HCT116 (cell line): Measurements from ENCODE around the gene GSPT1. TPM values are rescaled to one million over a fixed set of nuclear protein-coding genes. Genes with fewer than 3 reads are reported as not detected.

ENCODE experiments used
- ATAC-seq: fragments of 200-7000 bp; cut with Tn5 transposase; 2 replicates; pipeline ENCODE4 v1.9.1; 2020; ENCODE audit warnings: mild to moderate bottlenecking, moderate library complexity
- BruUV-seq: library from RNA; stranded (reverse); fragments of 400-500 nt; replicated peaks from 2 replicates; lab custom pipeline; 2021; lab: Mats Ljungman, UMichigan
- CTCF ChIA-PET: fragments of 300-600 bp; sonication (Branson Sonifier 250); formaldehyde crosslinking; loops from one replicate; lab custom pipeline; 2021; ENCODE audit warnings: antibody characterized with exemption; lab: Charles Lee
- POLR2A ChIA-PET: fragments of 300-600, 350-600 bp; sonication (Branson Sonifier 250); formaldehyde crosslinking; loops from one replicate; lab custom pipeline; 2021; ENCODE audit warnings: antibody characterized with exemption; lab: Charles Lee
- RAD21 ChIA-PET, 2 experiments: fragments of 300-600 bp; sonication (Branson Sonifier 250); formaldehyde crosslinking; loops; one replicate each; lab custom pipeline; 2023; ENCODE audit warnings: low total read pairs in 2 of 2; ENCODE audit not compliant: uncharacterized antibody in 2 of 2, unreplicated experiment in 2 of 2, low non-redundant PET in 1 of 2; lab: Charles Lee
- DNase-seq: peaks from one replicate; pipeline ENCODE4 v3.0.0-alpha.2; 2010; ENCODE audit warnings: low read depth, low spot score
- H2AFZ ChIP-seq: fragments of 200-600 bp; shearing (Covaris generic), sonication (generic); 2 replicates; pipeline ENCODE4 v1.6.1; 2017; ENCODE audit warnings: low read depth, mixed run types, mixed read lengths, antibody characterized with exemption, low read length; ENCODE audit not compliant: poor library complexity, severe bottlenecking
- H3K27ac ChIP-seq: 2 replicates; pipeline ENCODE4 v1.5.1; 2012; ENCODE audit warnings: low read depth, low read length
- H3K27me3 ChIP-seq: fragments of 200-600 bp; sonication (generic); 2 replicates; pipeline ENCODE4 v1.6.1; 2016; ENCODE audit warnings: mixed run types, low read length, mixed read lengths; ENCODE audit not compliant: insufficient read depth
- H3K36me3 ChIP-seq, 2 experiments: fragments of 200-500 bp in 1 of 2; fragments of 200-600 bp in 1 of 2; sonication (Bioruptor generic) in 1 of 2; sonication (generic) in 1 of 2; 2 replicates each; pipeline versions ENCODE4 v1.5.1 to v1.6.1; 2014 to 2016; ENCODE audit warnings: low read length in 2 of 2, inconsistent platforms in 1 of 2, mixed read lengths in 1 of 2, mixed run types in 1 of 2; ENCODE audit not compliant: insufficient read depth in 2 of 2, control insufficient read depth in 1 of 2
- H3K4me1 ChIP-seq, 2 experiments: fragments of 200-600 bp in 1 of 2; sonication (generic) in 1 of 2; 2 replicates each; pipeline versions ENCODE4 v1.5.1 to v1.6.1; 2012 to 2017; ENCODE audit warnings: low read length in 2 of 2, inconsistent platforms in 1 of 2, mild to moderate bottlenecking in 1 of 2, mixed read lengths in 1 of 2, mixed run types in 1 of 2, moderate library complexity in 1 of 2; ENCODE audit not compliant: insufficient read depth in 2 of 2, control insufficient read depth in 1 of 2
- H3K4me2 ChIP-seq: fragments of 200-600 bp; sonication (generic); 2 replicates; pipeline ENCODE4 v1.6.1; 2017; ENCODE audit warnings: mixed run types, low read length, mixed read lengths
- H3K4me3 ChIP-seq, 2 experiments: fragments of 200-600 bp in 1 of 2; sonication (generic) in 1 of 2; replicated peaks in 1 of 2; 2 replicates each; pipeline ENCODE4 v1.5.1; 2011 to 2016; ENCODE audit warnings: low read length in 2 of 2, control low read depth in 1 of 2, low read depth in 1 of 2, mild to moderate bottlenecking in 1 of 2, mixed read lengths in 1 of 2, mixed run types in 1 of 2
- H3K79me2 ChIP-seq: fragments of 200-600 bp; sonication (generic); 2 replicates; pipeline ENCODE4 v1.6.1; 2017; ENCODE audit warnings: mild to moderate bottlenecking, mixed run types, low read length, moderate library complexity, mixed read lengths; ENCODE audit not compliant: insufficient read depth
- H3K9ac ChIP-seq: fragments of 200-600 bp; sonication (generic); 2 replicates; pipeline ENCODE4 v1.6.1; 2016; ENCODE audit warnings: low read length, mixed read lengths
- H3K9me2 ChIP-seq: fragments of 200-600 bp; sonication (generic), shearing (Covaris generic); 2 replicates; pipeline ENCODE4 v1.6.1; 2017; ENCODE audit warnings: mixed run types, mild to moderate bottlenecking, moderate library complexity; ENCODE audit not compliant: insufficient read depth
- H3K9me3 ChIP-seq, 2 experiments: fragments of 200-500 bp in 1 of 2; fragments of 200-600 bp in 1 of 2; sonication (Bioruptor generic) in 1 of 2; sonication (generic) in 1 of 2; 2 replicates each; pipeline ENCODE4 v1.6.1; 2014 to 2017; ENCODE audit warnings: low read length in 2 of 2, mixed read lengths in 2 of 2, inconsistent platforms in 1 of 2, low read depth in 1 of 2, mild to moderate bottlenecking in 1 of 2, mixed run types in 1 of 2, moderate library complexity in 1 of 2; ENCODE audit not compliant: control insufficient read depth in 1 of 2, insufficient read depth in 1 of 2
- H4K20me1 ChIP-seq: fragments of 200-600 bp; sonication (generic), shearing (Covaris generic); 2 replicates; pipeline ENCODE4 v1.6.1; 2017; ENCODE audit warnings: mixed run types, mild to moderate bottlenecking, moderate library complexity; ENCODE audit not compliant: insufficient read depth
- CBX3 ChIP-seq: IDR thresholded peaks from 2 replicates; pipeline ENCODE4 v1.6.1; 2012; ENCODE audit warnings: low read depth
- CEBPB ChIP-seq: IDR thresholded peaks from 2 replicates; pipeline ENCODE4 v1.6.1; 2012; ENCODE audit warnings: low read depth
- CTCF ChIP-seq, 3 experiments: fragments of 200-600 bp in 1 of 3; sonication (generic) in 1 of 3; IDR thresholded peaks in 2 of 3; conservative IDR thresholded peaks in 1 of 3; 2 replicates each; pipeline ENCODE4 v1.5.1; 2012 to 2017; ENCODE audit warnings: low read depth in 2 of 3, low read length in 2 of 3, antibody characterized with exemption in 1 of 3, borderline replicate concordance in 1 of 3, control low read depth in 1 of 3, mild to moderate bottlenecking in 1 of 3, mixed read lengths in 1 of 3, mixed run types in 1 of 3, moderate library complexity in 1 of 3; ENCODE audit not compliant: insufficient read depth in 1 of 3
- EGR1 ChIP-seq: IDR thresholded peaks from 2 replicates; pipeline ENCODE4 v1.6.1; 2012; ENCODE audit warnings: low read depth
- EZH2 ChIP-seq: fragments of 200-600 bp; sonication (generic); IDR thresholded peaks from 2 replicates; pipeline ENCODE4 v1.6.1; 2017; ENCODE audit warnings: antibody characterized with exemption, mixed run types
- FOSL1 ChIP-seq: IDR thresholded peaks from 2 replicates; pipeline ENCODE4 v1.6.1; 2012; ENCODE audit warnings: low read depth
- RAD21 ChIP-seq: IDR thresholded peaks from 2 replicates; pipeline ENCODE4 v1.6.1; 2012; ENCODE audit warnings: low read depth, mild to moderate bottlenecking
- SIN3A ChIP-seq: IDR thresholded peaks from 2 replicates; pipeline ENCODE4 v1.6.1; 2012; ENCODE audit warnings: low read depth
- SP1 ChIP-seq: IDR thresholded peaks from 2 replicates; pipeline ENCODE4 v1.6.1; 2012; ENCODE audit warnings: low read depth
- SRF ChIP-seq: IDR thresholded peaks from 2 replicates; pipeline ENCODE4 v1.6.1; 2012; ENCODE audit warnings: low read depth
- TCF7L2 ChIP-seq: IDR thresholded peaks from 2 replicates; pipeline ENCODE4 v1.7.0; 2011; ENCODE audit warnings: borderline replicate concordance, inconsistent platforms; ENCODE audit not compliant: insufficient read depth, insufficient read length; ENCODE audit errors: extremely low read depth
- YY1 ChIP-seq: IDR thresholded peaks from 2 replicates; pipeline ENCODE4 v1.6.1; 2011; ENCODE audit warnings: low read length, low read depth, moderate library complexity, mild to moderate bottlenecking; ENCODE audit not compliant: insufficient replicate concordance; ENCODE audit errors: extremely low read depth
- ZBTB33 ChIP-seq: IDR thresholded peaks from 2 replicates; pipeline ENCODE4 v1.6.1; 2011; ENCODE audit warnings: mild to moderate bottlenecking, low read length, moderate library complexity; ENCODE audit not compliant: insufficient replicate concordance; ENCODE audit errors: extremely low read depth
- ZFX ChIP-seq: fragments of 450-650 bp; IDR thresholded peaks from 2 replicates; pipeline ENCODE4 v1.6.1; 2017
- intact Hi-C: fragments of 100-400 bp; cut with micrococcal nuclease; formaldehyde crosslinking; loops from 2 replicates; pipeline ENCODE4 v1.10.0; 2022
- total RNA-seq: library from RNA; stranded (reverse); gene quantifications from one replicate; pipeline ENCODE4 v1.2.1, GENCODE V29; 2021; ENCODE audit not compliant: unreplicated experiment

The GSPT1 gene
- total RNA-seq, 1 experiment from 2014 or later, result 148 TPM

GRCh38 chr16:11844499-11844898, 71.3 kb downstream of the GSPT1 start:
- intact Hi-C loops, result no loop called here
- no peak for DNase-seq
- H3K4me3 ChIP-seq, result no peak overlapping the region
- no peak overlapping the region for H3K9ac ChIP-seq
- no peak overlapping the region for H3K4me2 ChIP-seq
- H3K79me2 ChIP-seq, result peaks cover 95% of the 10 kb centered on the region
- TF ChIP-seq ZBTB33 (no peak), TCF7L2 (no peak), CBX3 (no peak), EGR1 (no peak), SRF (no peak), CEBPB (no peak)
- H2AFZ ChIP-seq, result no peak overlapping the region
- no peaks in the 10 kb centered on the region for H3K9me3 ChIP-seq
- H3K27me3 ChIP-seq, result no peaks in the 10 kb centered on the region
- no peak overlapping the region for H3K27ac ChIP-seq
- H3K4me1 ChIP-seq, result peaks cover 0 to 6% of the 10 kb centered on the region in 2 experiments; a peak in 3 of 4 replicates
- ATAC-seq, result no peak
- H3K36me3 ChIP-seq, result peaks cover 83 to 88% of the 10 kb centered on the region in 2 experiments
- H3K9me2 ChIP-seq, result no peaks in the 10 kb centered on the region
- no TSS peak for BruUV-seq
- RAD21 ChIA-PET, result no interaction called here
- POLR2A ChIA-PET, result no interaction called here
- CTCF ChIA-PET, result no interaction called here
- H4K20me1 ChIP-seq, result peaks cover 28% of the 10 kb centered on the region; the same call in 1 of the 2 replicates

- no TSS peak for BruUV-seq
- ATAC-seq, result no peak
- TF ChIP-seq FOSL1, result no peak
- TF ChIP-seq ZBTB33, result no peak
- no peak for TF ChIP-seq YY1
- no peak for TF ChIP-seq SP1
- TF ChIP-seq SIN3A, result no peak
- no peak for TF ChIP-seq ZFX
- TF ChIP-seq CTCF (IDR thresholded peaks at IDR 0.05 in 2 of 3, conservative IDR thresholded peaks at IDR 0.05 in 1 of 3; ENCODE audit: borderline replicate concordance in 1 of 3, insufficient read depth in 1 of 3, low read depth in 2 of 3, low read length in 2 of 3), result no peak
- TF ChIP-seq RAD21, result no peak
- no peak for TF ChIP-seq EZH2
Observed at GRCh38 chr16:11843861-11844260, 71.9 kb downstream of the GSPT1 start.

More at GRCh38 chr16:11843861-11844260, 71.9 kb downstream of the GSPT1 start:
- DNase-seq, result no peak
- no peaks in the 10 kb centered on the region for H3K27me3 ChIP-seq
- H3K9me2 ChIP-seq, result no peaks in the 10 kb centered on the region
- H2AFZ ChIP-seq, result no peak overlapping the region
- peaks cover 25% of the 10 kb centered on the region; the same call in 1 of the 2 replicates for H4K20me1 ChIP-seq
- H3K4me1 ChIP-seq, result peaks cover 0 to under 1% of the 10 kb centered on the region in 2 experiments; a peak in 1 of 4 replicates
- ChIA-PET CTCF (no interaction called here), POLR2A (interaction anchor here (0.7 kb wide), 1 partner anchor 101 kb away, joined by 3 read pairs; the partner anchor contains the start of gene TXNDC11), RAD21 (no interaction called here)
- H3K27ac ChIP-seq, result no peak overlapping the region
- H3K4me2 ChIP-seq, result no peak overlapping the region
- no peak overlapping the region for H3K9ac ChIP-seq
- H3K79me2 ChIP-seq, result peaks cover 91% of the 10 kb centered on the region
- H3K36me3 ChIP-seq, result peaks cover 82 to 85% of the 10 kb centered on the region in 2 experiments
- no peaks in the 10 kb centered on the region for H3K9me3 ChIP-seq
- intact Hi-C loops, result no loop called here
- H3K4me3 ChIP-seq, result no peak overlapping the region
